Measurements from ENCODE around the gene SV2C.

- TF ChIP-seq CTCF (IDR thresholded peaks at IDR 0.05) (no peak), POLR2A (IDR thresholded peaks at IDR 0.05) (no peak)
These were observed 20.8 kb downstream of the SV2C start for GRCh38 chr5:76104027-76104426.

Data from testis (tissue), 2 donors.